ENCODE measurements around the gene EPN1. TPM values are rescaled to one million over a fixed set of nuclear protein-coding genes. Genes with fewer than 3 reads are reported as not detected.

The EPN1 gene
- total and polyA plus RNA-seq, 9 of the 15 experiments (the other 6 are each of a cell fraction or from before 2014, with no cell fraction given) = 0.08 to 138 (median 12.7) TPM

GRCh38 chr19:55702131-55702627 is 27.2 kb downstream of the EPN1 start (continued):
- TF ChIP-seq NR2C1 (IDR thresholded peaks at IDR 0.05) = no peak
- TF ChIP-seq NR2C1 (tag; IDR thresholded peaks at IDR 0.05) = peak; percentile 27; the same call in 1 of the 2 replicates
- TF ChIP-seq LCOR (CRISPR knock-in tag; IDR thresholded peaks at IDR 0.05) = no peak
- no peak for TF ChIP-seq TAF1 (IDR thresholded peaks at IDR 0.05; ENCODE audit: control insufficient read depth, extremely low read depth, insufficient read depth, low read length, severe bottlenecking)
- no peak for TF ChIP-seq CCNT2 (IDR thresholded peaks at IDR 0.05; ENCODE audit: borderline replicate concordance, extremely low read depth, insufficient read length, low read depth, low read length)
- TF ChIP-seq KAT2B (IDR thresholded peaks at IDR 0.05; ENCODE audit: low read depth, low read length) = no peak
- TF ChIP-seq PTRF (tag; IDR thresholded peaks at IDR 0.05) = no peak
- no peak for TF ChIP-seq USF2 (CRISPR knock-in tag; IDR thresholded peaks at IDR 0.05)
- TF ChIP-seq CREB3 (tag; conservative IDR thresholded peaks at IDR 0.05; ENCODE audit: low read depth) = no peak
- TF ChIP-seq ZNF655 (CRISPR knock-in tag; IDR thresholded peaks at IDR 0.05) = no peak
- TF ChIP-seq TCF15 (CRISPR knock-in tag; IDR thresholded peaks at IDR 0.05) = no peak
- no peak for TF ChIP-seq ZNF224 (CRISPR knock-in tag; IDR thresholded peaks at IDR 0.05)
- TF ChIP-seq ZBED1 (IDR thresholded peaks at IDR 0.05) = no peak
- no peak for TF ChIP-seq AFF1 (IDR thresholded peaks at IDR 0.05; ENCODE audit: low read depth in 1 of 2, partially characterized antibody in 2 of 2)
- TF ChIP-seq SRSF7 (optimal IDR thresholded peaks at IDR 0.05; ENCODE audit: low read depth, low read length) = no peak
- no peak for TF ChIP-seq GABPB1 (CRISPR knock-in tag; IDR thresholded peaks at IDR 0.05)
